Glomerular endothelial cell (primary cell): ENCODE results near the gene PRELP. TPM values are rescaled to one million over a fixed set of nuclear protein-coding genes. Genes with fewer than 3 reads are reported as not detected.

ENCODE experiments used
- DNase-seq: peaks from one replicate; pipeline ENCODE4 v3.0.0-alpha.2; 2011; ENCODE audit warnings: low read depth, low spot score; ENCODE audit errors: extremely low read depth
- total RNA-seq: library from RNA; depleted of rRNA; stranded (reverse); fragments of >200 nt; gene quantifications from 2 replicates; pipeline ENCODE4 v1.2.3, GENCODE V29; 2015

PRELP gene
- total RNA-seq, 1 donor from 2014 or later = not detected

GRCh38 chr1:203521074-203521794, 45.6 kb downstream of the PRELP start:
- DNase-seq = no peak

- DNase-seq = no peak
Observed at GRCh38 chr1:203521812-203522211, 46.2 kb downstream of the PRELP start.

DNA sequence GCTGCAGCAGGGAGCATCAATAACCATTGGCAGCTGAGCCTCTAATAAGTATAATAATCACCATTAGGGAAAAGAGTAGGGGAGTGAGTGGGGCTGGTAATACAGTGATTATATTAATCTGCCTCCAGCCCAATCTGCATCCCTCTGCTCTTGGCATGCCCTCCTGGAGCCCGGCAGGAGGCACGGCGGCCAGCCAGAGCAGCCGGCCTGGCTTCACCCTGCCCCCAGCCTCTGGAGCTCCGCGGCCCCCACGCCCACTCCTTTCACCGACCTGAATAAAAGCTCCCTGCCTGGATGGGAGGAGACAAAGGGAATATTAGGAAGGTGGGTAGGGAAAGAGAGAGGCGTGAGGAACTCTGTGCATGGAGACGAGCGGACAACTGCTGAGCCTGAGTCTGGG, 46.6 kb downstream of the PRELP start:
- no peak for DNase-seq

GRCh38 chr1:203523667-203524066, 48.1 kb downstream of the PRELP start:
- no peak for DNase-seq

DNA sequence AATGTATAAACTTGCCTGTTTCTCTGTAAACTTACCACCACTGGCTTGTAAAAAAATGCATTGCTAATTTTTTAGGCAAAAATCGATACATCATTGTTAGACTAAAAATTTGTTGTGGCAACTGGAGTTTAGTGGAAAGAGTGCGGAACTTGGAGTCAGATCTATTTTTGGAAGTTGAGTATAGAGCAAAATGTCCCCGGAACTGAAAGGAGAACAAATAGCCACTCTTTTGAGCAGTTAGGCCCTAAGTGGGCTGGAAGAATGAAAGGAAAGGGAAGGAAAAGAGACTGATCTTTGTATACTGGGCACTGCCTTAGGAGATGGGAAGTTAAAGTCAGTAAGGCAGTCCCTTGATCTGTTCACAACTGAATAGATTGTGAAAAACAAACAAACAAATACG, 48.5 kb downstream of the PRELP start:
- DNase-seq = no peak

DNA sequence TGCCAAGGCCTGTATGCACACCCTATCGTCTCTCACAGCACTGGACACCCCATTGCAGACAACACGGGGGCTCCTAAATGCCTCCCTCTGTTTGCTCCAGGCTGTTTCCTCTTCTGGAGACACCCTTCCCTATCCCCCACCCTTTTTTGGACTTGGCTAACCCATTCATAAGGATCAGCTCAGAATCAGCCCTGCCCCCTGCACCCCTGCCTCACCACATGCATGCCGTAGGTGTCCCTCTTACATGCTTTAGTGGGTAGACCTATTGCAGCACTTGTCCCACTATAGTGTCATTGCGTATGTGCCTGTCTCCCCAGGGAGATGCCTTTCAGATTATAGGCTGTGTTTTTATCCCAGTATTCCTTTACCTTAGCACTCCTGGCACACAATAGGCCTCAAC, 49.2 kb downstream of the PRELP start:
- DNase-seq = no peak

DNA sequence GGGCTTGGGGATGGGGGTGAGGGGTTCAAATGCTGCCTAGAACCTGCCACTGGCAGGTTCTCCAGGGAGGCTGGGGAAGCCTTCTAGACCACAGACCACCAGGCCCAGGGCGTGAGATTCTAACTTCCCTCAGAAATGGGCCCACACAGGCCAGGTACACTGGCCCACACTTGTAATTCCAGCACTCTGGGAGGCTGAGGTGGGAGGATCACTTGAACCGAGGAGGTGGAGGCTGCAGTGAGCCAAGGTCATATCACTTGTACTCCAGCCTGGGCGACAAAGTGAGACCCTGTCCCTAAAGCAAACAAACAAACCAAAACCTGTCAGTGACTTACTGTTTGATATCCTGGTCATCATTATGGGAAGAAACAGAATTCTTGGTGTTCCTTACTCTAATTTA, 50.1 kb downstream of the PRELP start:
- DNase-seq = no peak

GRCh38 chr1:203526130-203526529, 50.5 kb downstream of the PRELP start:
- no peak for DNase-seq

DNA sequence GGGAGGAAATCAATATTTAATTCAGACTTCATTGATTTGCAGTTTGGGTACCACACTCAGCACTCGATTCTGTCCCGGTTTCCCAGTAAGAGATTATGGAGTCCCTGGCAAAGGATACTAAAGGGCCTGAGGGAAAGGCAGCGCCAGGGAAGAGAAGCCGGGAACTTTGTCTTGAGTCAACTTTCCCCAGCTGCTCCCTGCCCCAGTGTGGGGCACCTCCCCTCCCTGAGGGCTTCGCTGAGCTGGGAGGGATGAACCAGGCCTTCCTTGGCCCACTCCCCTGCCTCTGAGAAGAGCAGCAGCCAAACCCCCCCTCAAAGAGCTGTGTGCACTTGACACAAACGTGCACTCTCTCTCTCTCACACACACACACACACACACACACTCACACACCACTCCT, 51.0 kb downstream of the PRELP start:
- DNase-seq = no peak

DNA sequence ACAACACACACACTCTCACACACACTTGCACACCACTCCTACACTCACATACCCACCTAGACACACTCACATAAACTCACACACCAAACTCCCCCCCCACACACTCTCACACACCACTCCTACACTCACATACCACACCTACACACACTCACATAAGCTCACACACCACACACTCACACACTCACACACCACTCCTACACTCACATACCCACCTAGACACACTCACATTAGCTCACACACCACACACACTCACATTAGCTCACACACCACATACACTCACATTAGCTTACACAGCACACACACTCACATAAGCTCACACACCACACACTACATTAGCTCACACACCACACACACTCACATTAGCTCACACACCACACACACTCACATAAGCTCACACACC, 51.4 kb downstream of the PRELP start:
- no peak for DNase-seq

DNA sequence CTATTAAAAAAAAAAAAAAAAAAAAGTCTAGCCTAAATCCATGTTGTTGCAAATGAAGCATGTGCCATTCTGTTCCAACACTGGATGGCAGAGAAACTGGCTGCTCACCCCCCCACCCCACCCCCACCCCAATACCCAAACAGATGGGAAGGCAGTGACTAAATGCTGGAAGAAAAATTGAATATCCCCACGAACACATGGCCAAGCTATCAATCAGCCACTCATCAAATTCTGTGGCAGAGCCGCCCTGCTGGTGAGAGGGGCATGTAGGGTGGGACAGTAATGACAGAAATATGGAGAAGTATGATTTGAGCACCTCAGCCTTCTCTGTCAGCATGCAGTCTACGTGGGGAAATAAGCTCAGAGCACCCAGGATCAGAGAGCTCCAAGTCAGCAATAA, 52.5 kb downstream of the PRELP start:
- no peak for DNase-seq

DNA sequence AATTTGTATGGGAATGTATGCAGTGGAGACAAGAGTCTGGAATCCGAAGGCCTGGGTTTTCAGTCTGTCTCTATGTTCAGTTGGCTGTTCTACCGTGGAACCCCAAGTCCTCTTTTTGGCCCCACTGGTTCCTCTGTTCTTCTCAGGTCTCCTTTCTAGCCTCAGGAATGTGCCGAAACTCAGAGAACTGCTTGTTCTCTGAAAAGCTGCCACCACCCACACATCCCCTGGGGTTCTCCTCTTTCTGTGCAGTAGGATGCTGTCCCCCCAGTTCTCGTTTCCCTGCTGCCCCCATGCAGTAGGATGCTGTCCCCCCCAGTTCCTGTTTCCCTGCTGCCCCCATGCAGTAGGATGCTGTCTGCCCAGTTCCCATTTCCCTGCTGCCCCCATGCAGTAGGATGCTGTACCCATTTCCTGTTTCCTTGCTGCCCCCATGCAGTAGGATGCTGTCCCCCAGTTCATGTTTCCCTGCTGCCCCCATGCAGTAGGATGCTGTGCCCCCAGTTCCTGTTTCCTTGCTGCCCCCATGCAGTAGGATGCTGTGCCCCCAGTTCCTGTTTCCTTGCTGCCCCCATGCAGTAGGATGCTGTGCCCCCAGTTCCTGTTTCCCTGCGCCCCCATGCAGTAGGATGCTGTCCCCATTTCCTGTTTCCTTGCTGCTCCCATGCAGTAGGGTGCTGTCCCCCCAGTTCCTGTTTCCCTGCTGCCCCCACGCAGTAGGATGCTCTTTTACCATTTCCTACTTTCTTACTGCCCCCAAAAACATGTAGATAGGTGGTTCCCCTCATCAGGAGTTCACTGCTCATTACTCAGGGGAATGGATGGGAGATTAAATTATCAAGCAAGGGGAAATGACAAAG, 53.6 kb downstream of the PRELP start:
- no peak for DNase-seq

- no peak for DNase-seq
Observed at GRCh38 chr1:203531063-203531462, 55.5 kb downstream of the PRELP start.

- no peak for DNase-seq
Observed at GRCh38 chr1:203534012-203534411, 58.4 kb downstream of the PRELP start.

DNA sequence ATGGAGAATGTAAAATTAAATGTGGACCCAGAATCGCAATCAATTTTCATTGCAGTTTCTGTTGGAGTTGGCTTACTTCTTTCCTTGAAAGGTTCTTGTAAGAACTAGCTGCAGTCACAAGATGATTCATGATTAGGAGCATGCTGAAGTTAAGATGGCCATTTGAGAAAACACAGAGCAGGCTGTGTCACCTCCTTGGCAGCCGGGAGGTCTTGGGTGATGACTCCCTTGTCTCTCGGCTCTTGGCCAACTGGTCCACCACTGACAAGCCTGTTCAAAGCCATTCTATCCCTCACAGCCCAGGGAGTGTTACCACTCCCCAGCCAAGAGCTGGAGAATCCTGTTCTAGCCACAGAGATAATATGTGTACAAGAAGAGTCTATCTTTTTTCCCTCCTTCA, 58.9 kb downstream of the PRELP start:
- DNase-seq = no peak

- DNase-seq = no peak
Observed at GRCh38 chr1:203536575-203536974, 61.0 kb downstream of the PRELP start.

DNA sequence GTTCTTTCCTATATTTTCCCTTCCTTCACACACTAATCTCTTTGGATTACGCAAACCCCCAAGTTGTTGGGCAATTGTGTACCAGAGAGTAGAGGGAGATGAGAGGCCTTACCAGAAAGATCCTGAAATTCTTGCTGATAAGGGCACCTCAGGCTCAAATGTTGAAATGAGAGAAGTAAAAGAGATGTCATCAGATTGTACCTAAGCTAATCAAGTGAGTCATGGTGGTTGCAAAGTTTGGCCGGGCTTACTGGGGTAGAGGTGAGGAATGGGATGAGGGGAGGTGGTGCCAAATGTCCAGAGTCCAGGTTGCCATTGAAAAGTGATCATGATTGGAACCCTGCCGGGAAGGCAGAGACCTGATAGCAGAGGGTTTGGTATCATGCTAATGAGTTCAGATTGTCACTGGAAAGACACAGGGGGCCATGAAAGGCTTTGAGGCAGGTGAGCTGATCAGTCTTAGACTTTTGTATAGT, 61.4 kb downstream of the PRELP start:
- no peak for DNase-seq

GRCh38 chr1:203537806-203538464, 62.3 kb downstream of the PRELP start:
- DNase-seq = no peak

DNA sequence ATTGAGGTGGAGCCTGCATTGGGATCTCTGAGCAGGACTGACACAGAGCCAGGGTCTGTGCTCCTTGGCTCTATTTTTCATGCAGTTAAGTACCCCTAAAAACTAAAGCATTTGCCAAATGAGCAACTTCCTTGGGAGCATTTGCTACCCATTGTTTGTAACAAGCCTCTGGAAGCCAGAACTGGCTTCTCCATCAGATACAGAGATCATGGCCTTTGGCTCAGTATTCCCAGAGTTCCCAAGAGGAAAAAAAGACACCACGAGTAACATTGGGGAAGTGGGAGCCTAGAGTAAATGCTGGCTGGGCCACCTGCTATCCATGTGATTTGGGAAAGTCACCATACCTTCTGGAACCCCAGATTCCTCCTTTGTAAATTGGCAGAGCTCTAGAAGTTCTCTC, 63.1 kb downstream of the PRELP start:
- no peak for DNase-seq

DNA sequence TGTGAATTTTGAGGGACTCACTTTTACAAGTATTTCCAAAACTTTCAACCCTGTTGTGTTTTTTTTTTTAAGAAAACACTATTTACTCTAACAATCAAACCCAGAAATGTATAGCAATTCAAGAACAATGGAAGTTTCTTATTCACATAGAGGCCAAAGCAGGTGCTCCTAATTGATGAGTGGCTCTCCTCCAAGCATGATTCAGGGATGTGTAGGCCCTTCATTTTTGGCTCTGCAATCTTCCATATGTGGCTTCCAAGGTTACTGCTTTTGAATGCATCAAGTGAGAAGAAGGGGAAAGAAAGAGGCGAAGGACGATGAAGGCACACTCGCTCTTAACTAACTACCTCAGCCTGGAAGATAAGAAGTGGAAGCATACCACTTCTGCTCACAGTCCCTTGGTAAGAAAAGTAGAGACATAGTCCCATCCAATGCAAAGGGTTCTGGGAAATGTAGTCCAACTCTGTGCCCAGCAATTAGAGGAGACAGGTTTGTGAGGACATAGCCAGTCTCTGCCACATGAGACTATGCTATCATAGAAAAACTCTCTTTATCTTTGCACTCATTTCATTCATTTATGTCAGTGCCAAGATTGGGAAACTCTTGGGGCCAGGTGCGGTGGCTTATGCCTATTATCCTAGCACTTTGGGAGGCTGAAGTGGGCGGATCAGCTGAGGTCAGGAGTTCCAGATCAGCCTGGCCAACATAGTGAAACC, 64.4 kb downstream of the PRELP start:
- no peak for DNase-seq
